GM18873 (cell line): Measurements from ENCODE around the gene TUBB2B.

Experiments
- ATAC-seq: cut with Tn5 transposase; IDR thresholded peaks from one replicate; pipeline ENCODE4 v1.9.1; 2021; ENCODE audit warnings: mild to moderate bottlenecking, moderate library complexity, moderate number of reproducible peaks; ENCODE audit not compliant: unreplicated experiment, low FRiP score

TUBB2B gene

GRCh38 chr6:3235486-3235885 lies 8.0 kb upstream of the TUBB2B start:
- no peak for ATAC-seq

- no peak for ATAC-seq
Measured at GRCh38 chr6:3233904-3234303, 6.5 kb upstream of the TUBB2B start.

- ATAC-seq: no peak
Measured at GRCh38 chr6:3233321-3233720, 5.9 kb upstream of the TUBB2B start.

GRCh38 chr6:3232017-3232945 lies 4.8 kb upstream of the TUBB2B start:
- no peak for ATAC-seq

GRCh38 chr6:3231247-3232016 lies 4.0 kb upstream of the TUBB2B start:
- no peak for ATAC-seq

GRCh38 chr6:3230900-3231246 lies 3.4 kb upstream of the TUBB2B start:
- ATAC-seq: no peak

GRCh38 chr6:3230256-3230882 lies 2.9 kb upstream of the TUBB2B start:
- ATAC-seq: no peak

GRCh38 chr6:3229566-3230178 lies 2.2 kb upstream of the TUBB2B start:
- ATAC-seq: no peak

GRCh38 chr6:3228771-3229565 lies 1.5 kb upstream of the TUBB2B start:
- no peak for ATAC-seq

- no peak for ATAC-seq
Measured at GRCh38 chr6:3228046-3228671, 706 bp upstream of the TUBB2B start.

GRCh38 chr6:3226481-3227362 lies 731 bp downstream of the TUBB2B start:
- no peak for ATAC-seq

- ATAC-seq: no peak
Measured at GRCh38 chr6:3226042-3226441, 1.4 kb downstream of the TUBB2B start.

GRCh38 chr6:3222506-3223038 lies 4.9 kb downstream of the TUBB2B start:
- no peak for ATAC-seq

- ATAC-seq: no peak
Measured at GRCh38 chr6:3221578-3221977, 5.9 kb downstream of the TUBB2B start.

- ATAC-seq: no peak
Measured at GRCh38 chr6:3220366-3220765, 7.1 kb downstream of the TUBB2B start.

- no peak for ATAC-seq
Measured at GRCh38 chr6:3218266-3218665, 9.2 kb downstream of the TUBB2B start.

GRCh38 chr6:3217286-3217685 lies 10.2 kb downstream of the TUBB2B start:
- no peak for ATAC-seq

- no peak for ATAC-seq
Measured at GRCh38 chr6:3214898-3215297, 12.6 kb downstream of the TUBB2B start.
